GM12865 (cell line): ENCODE results near the gene FSTL4.
"Not testable (repeated sequence)": the region's sequence is repeated elsewhere in the genome, so short reads cannot be mapped to it uniquely, and the experiment has no call there.

ENCODE experiments used
- DNase-seq: peaks from one replicate; pipeline ENCODE4 v3.0.0; 2010; ENCODE audit warnings: low read depth
- H3K4me3 ChIP-seq: 2 replicates; pipeline ENCODE4 v1.5.1; 2011; ENCODE audit warnings: mild to moderate bottlenecking, low read depth, low read length, control low read depth
- CTCF ChIP-seq: IDR thresholded peaks from 2 replicates; pipeline ENCODE4 v1.5.1; 2011; ENCODE audit warnings: low read length, control low read depth, low read depth, inconsistent platforms; ENCODE audit not compliant: insufficient read depth; ENCODE audit errors: missing control alignments

Gene FSTL4

DNA sequence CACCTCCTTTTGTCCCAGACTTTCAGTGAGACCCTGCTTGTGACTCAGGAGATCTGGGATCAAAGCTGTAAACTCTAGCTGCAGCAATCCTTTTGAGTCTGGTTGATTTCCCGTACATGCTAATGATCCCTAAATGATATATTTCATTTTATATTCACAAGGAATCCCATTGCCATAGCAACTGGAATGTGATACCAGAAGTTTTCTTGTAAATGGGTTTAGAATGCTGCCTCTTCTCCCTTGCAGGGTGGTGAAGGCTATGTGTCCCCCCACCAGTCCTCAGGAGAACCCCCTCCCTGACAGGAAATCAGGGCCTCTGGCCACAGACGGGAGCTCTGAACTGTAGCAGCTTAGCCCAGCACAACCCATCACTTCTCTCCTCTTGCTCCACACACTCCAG is 215.0 kb downstream of the FSTL4 start:
- H3K4me3 ChIP-seq, result no peak overlapping the region
- DNase-seq, result no peak
- TF ChIP-seq CTCF, result no peak

DNA sequence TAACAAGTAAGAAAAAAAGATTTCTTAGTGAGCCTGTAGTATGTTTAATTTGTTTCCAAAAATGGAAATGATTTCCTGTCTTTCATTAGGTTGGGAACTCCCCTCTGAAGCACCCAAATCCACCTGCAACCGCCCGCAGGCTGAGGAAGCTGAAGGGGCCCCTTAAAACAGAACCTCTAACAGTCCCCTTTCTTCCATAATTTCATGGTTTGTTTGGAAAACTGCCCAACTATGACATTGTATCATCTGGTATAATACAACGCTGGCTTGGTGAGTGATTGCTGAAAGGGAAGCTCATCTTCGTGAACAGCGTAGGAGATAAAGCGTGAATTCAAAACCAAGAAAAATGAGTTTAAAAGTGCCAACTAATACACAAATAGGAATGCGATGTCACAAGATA is 215.5 kb downstream of the FSTL4 start:
- no peak for DNase-seq
- H3K4me3 ChIP-seq, result no peak overlapping the region
- no peak for TF ChIP-seq CTCF

DNA sequence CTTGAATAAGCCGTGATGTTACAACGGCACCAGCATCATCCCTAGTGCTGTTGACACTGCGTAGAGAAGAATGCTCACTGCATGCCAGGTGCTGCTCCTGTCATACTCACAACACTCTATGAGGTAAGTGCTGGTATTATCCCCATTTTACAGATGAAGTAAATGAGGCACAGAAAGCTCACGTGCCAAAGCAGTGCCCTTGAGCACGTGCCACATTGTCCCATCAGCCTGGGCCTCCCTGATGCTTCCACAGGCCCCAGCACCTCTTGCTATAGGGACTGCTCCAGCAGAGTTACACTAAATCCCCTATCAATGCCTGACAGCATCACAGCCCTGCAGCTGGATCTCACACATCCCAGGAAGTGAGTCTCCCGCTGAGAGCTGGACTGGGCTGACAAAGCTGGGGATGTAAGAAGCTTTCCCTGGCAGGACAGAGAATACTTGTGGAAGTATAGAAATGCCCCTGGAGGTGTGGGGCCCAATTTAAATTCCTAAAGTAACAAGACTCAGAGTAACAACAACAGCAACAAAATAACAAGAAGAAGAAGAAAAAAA is 216.1 kb downstream of the FSTL4 start:
- no peak for TF ChIP-seq CTCF
- DNase-seq, result no peak
- no peak overlapping the region for H3K4me3 ChIP-seq

GRCh38 chr5:133395207-133395606 is 217.1 kb downstream of the FSTL4 start:
- DNase-seq, H3K4me3 ChIP-seq: not testable (repeated sequence)

- H3K4me3 ChIP-seq, DNase-seq: not testable (repeated sequence)
Measured at GRCh38 chr5:133394477-133394817, 217.9 kb downstream of the FSTL4 start.

DNA sequence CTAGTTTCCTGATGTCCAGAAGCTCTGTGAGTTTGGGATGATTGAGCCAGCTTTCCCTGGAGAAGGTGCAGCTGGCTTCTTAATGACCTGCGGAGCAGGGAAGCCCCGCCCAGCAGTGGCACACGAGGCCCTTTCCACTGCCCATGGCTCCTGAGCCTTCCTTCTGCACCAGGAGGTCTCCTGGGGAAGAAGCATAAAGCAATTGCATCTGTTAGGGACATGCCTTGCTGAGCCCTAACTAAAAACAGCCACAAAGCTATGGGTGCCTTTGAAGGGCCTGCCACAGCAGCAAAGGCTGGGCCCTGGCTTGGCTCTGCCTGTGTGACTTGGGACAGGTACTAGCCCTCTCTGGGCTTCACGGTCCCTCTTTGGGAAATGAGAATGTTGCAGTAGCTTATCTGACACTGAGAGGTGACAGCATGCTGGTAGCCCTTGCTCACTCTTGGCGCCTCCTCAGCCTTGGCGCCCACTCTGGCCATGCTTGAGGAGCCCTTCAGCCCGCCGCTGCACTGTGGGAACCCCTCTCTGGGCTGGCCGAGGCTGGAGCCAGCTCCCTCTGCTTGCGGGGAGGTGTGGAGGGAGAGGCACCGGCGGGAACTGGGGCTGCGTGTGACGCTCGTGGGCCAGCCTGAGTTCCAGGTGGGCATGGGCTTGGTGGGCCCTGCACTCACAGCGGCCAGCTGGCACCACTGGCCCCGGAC is 218.4 kb downstream of the FSTL4 start:
- no peak overlapping the region for H3K4me3 ChIP-seq
- DNase-seq, result no peak
- TF ChIP-seq CTCF, result no peak

- H3K4me3 ChIP-seq, result no peak overlapping the region
- DNase-seq, result no peak
- no peak for TF ChIP-seq CTCF
Measured at GRCh38 chr5:133392448-133392847, 219.9 kb downstream of the FSTL4 start.

- TF ChIP-seq CTCF, result no peak
- H3K4me3 ChIP-seq, result no peak overlapping the region
- no peak for DNase-seq
Measured at GRCh38 chr5:133391354-133392136, 220.8 kb downstream of the FSTL4 start.
